ENCODE measurements around the gene TRAF2.

Gene TRAF2

DNA sequence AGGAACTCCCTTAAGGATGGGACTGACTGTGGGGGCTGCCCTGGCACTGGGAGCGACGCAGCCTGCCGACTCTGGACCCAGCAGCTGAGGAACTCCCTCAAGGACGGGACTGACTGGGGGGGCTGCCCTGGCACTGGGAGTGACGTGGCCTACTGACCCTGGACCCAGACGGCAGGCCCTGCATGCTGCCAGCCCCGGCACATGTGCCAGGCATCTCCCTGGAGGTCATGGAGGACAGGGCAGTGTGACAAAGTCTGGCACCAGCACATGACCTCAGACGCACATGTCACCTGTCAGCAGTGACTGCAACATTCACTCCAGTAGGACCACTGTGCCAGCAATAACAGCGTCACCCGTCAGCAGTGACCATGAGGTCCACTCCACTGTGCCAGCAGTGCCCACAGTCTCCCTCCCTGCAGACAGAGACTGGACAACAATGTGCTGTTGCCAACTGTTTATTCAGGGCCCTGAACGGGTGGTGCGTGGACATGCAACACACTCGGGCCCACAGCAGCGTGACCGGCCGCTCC, 53.7 kb downstream of the TRAF2 start:
- Histone ChIP-seq H3K36me3 (ENCODE audit: control insufficient read depth, insufficient read depth, low read length) (peaks cover 37% of the 10 kb centered on the region), H3K27ac (ENCODE audit: insufficient read depth, low read depth, low read length, poor library complexity, severe bottlenecking) (no peak overlapping the region), H3K27me3 (ENCODE audit: control insufficient read depth, insufficient read depth, low read length, poor library complexity, severe bottlenecking) (no peaks in the 10 kb centered on the region), H3K4me1 (ENCODE audit: control insufficient read depth, insufficient read depth, low read length) (peaks cover 6% of the 10 kb centered on the region), H3K9me3 (ENCODE audit: control insufficient read depth, low read length) (no peaks in the 10 kb centered on the region), H3K4me3 (ENCODE audit: insufficient read depth, low read depth, low read length) (no peak overlapping the region)
- WGBS, 2 experiments = 95% methylated on average over 16 of the region's 16 CpGs

DNA sequence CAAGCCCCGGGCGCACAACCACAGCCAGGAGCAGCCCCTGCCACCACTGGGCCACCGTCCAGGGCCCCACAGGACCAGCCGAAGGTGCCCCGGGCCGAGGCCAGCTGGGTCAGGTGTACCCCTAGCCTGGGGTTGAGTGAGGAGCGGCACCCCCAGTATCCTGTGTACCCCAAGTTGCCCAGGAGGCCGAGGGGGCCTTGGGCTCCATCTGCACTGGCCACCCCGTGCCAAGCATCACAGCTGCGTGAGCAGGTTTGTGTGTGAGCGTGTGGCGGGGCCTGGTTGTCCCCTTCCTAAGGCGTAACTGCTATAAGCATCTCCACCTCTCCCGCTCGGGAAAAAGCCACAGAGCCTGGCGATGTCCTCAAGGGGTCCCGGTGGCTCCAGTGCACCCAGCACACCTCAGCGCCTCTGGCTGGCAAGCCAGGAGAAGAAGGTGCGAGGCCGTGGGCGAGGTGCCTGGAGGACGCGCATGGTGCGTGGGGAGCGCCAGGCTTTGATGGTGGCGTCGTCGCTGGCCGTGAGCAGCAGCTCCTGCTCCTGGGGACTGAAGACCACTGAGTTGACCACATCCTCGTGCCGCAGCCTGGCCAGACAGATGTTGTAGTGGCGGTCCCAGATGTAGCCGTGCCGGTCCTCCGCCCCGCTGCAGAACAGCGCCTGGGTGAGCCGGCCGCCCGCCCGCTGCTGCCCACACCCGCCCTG, 54.4 kb downstream of the TRAF2 start:
- Histone ChIP-seq H3K9me3 (ENCODE audit: control insufficient read depth, low read length) (no peaks in the 10 kb centered on the region), H3K36me3 (ENCODE audit: control insufficient read depth, insufficient read depth, low read length) (peaks cover 37% of the 10 kb centered on the region), H3K4me3 (ENCODE audit: insufficient read depth, low read depth, low read length) (no peak overlapping the region), H3K4me1 (ENCODE audit: control insufficient read depth, insufficient read depth, low read length) (peaks cover 10% of the 10 kb centered on the region), H3K27ac (ENCODE audit: insufficient read depth, low read depth, low read length, poor library complexity, severe bottlenecking) (no peak overlapping the region), H3K27me3 (ENCODE audit: control insufficient read depth, insufficient read depth, low read length, poor library complexity, severe bottlenecking) (no peaks in the 10 kb centered on the region)
- WGBS, 2 experiments = 96 to 97% methylated on average over 42 of the region's 42 CpGs

DNA sequence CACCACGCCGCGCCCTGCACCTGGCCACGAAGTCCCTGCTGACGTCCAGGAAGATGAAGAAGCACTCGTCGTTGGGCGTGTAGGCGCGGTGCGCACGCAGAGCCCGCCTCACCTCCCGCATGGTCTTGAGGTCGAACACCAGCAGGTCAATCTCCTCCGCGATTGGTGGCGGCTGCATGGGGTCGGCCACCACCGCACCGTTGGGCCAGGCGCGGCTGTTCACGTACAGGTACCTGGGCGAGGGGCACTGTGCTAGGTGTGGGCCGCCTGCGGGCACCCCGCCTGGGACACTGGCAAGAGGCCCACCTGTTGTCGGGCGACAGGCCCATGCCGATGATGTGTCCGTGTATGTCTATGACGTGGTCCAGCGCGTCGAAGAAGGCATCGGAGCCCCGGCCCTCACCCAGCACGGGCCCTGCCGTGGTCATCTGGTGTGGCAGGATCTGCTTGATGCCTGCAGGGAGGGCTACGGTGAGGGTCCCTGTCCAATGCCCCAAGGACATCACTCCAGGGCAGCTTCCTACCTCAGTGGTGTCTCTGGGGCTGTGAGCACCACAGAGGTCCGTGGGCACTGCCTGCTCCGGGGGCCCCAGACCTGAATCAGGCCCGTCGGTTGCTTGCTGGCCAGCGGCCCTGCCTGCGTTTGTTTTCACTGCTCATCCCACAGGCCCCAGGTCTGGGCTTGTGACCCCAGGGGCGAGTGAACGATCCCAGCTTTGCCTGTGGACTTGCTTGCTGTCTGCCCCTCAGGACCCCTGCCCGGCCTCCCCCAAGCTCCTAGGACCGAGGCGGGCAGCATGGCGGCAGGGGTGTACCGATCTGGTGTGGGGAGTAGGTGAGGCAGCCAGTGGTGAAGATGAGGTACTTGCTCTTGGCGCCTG, 55.2 kb downstream of the TRAF2 start:
- H3K4me3 ChIP-seq (ENCODE audit: insufficient read depth, low read depth, low read length) = no peak overlapping the region
- H3K36me3 ChIP-seq (ENCODE audit: control insufficient read depth, insufficient read depth, low read length) = peaks cover 37% of the 10 kb centered on the region
- peaks cover 10% of the 10 kb centered on the region for H3K4me1 ChIP-seq (ENCODE audit: control insufficient read depth, insufficient read depth, low read length)
- H3K9me3 ChIP-seq (ENCODE audit: control insufficient read depth, low read length) = no peaks in the 10 kb centered on the region
- no peaks in the 10 kb centered on the region for H3K27me3 ChIP-seq (ENCODE audit: control insufficient read depth, insufficient read depth, low read length, poor library complexity, severe bottlenecking)
- WGBS, 2 experiments = 96% methylated on average over 55 of the region's 55 CpGs
- H3K27ac ChIP-seq (ENCODE audit: insufficient read depth, low read depth, low read length, poor library complexity, severe bottlenecking) = no peak overlapping the region

DNA sequence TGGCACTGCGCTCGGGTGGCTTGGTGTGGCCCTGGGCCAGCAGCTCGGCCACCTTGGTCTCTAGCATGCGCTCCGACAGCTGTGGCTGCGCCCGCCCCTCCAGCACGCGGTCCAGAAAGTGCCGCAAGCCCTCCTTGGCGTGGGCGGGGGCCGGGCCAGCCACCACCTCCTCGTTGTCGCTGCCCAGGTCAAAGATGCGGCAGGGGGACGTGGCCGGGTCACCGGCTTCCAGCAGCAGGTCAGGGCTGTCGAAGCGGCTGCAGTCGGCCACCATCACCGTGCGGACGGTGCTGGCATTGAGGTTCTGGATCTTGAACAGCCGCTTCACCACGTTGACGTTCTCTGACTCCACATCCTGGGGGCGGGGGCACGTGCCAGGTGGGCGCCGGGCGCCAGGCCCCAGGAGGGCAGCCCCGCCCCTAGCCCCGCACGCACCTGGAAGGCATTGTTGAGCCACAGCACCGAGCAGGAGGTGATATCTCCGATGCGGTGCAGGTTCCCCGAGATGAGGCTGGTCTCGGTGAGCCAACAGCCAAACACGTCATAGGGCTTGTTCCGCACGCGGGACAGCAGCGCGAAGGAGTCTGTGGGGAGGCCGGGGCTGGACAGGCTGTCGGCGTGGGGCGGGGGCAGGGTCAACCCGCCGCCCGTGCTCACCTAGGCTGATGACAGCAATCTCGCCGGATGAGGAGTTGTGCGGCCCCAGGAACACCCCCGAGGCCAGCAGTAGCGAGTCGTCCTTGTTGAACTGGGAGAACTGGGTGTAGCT, 56.0 kb downstream of the TRAF2 start:
- Histone ChIP-seq H3K4me3 (ENCODE audit: insufficient read depth, low read depth, low read length) (no peak overlapping the region), H3K9me3 (ENCODE audit: control insufficient read depth, low read length) (no peaks in the 10 kb centered on the region), H3K27me3 (ENCODE audit: control insufficient read depth, insufficient read depth, low read length, poor library complexity, severe bottlenecking) (no peaks in the 10 kb centered on the region), H3K27ac (ENCODE audit: insufficient read depth, low read depth, low read length, poor library complexity, severe bottlenecking) (no peak overlapping the region), H3K4me1 (ENCODE audit: control insufficient read depth, insufficient read depth, low read length) (peaks cover 10% of the 10 kb centered on the region), H3K36me3 (ENCODE audit: control insufficient read depth, insufficient read depth, low read length) (peaks cover 37% of the 10 kb centered on the region)
- WGBS, 2 experiments = 95 to 96% methylated on average over 60 of the region's 60 CpGs

DNA sequence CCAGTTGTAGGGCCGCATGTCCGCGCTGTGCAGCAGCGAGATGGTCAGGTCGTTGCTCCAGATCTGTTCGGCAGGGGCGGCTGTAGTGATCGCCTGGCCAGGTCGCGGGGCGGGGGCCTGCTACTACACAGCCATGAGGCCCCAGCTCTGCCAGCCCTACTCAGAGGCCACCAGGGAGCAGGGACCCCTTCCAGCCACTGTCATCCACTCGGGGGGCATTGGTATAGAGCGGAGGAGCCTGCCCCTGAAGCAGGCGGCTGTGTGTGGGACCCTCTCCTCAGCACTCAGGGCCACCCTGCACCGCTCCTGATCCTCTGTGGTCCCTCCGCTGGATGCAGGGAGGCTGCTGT, 56.5 kb downstream of the TRAF2 start:
- WGBS, 2 experiments = 96% methylated on average over 16 of the region's 16 CpGs
- peaks cover 15% of the 10 kb centered on the region for H3K4me1 ChIP-seq (ENCODE audit: control insufficient read depth, insufficient read depth, low read length)
- H3K27me3 ChIP-seq (ENCODE audit: control insufficient read depth, insufficient read depth, low read length, poor library complexity, severe bottlenecking) = no peaks in the 10 kb centered on the region
- no peaks in the 10 kb centered on the region for H3K9me3 ChIP-seq (ENCODE audit: control insufficient read depth, low read length)
- H3K4me3 ChIP-seq (ENCODE audit: insufficient read depth, low read depth, low read length) = no peak overlapping the region
- peaks cover 37% of the 10 kb centered on the region for H3K36me3 ChIP-seq (ENCODE audit: control insufficient read depth, insufficient read depth, low read length)
- H3K27ac ChIP-seq (ENCODE audit: insufficient read depth, low read depth, low read length, poor library complexity, severe bottlenecking) = no peak overlapping the region

DNA sequence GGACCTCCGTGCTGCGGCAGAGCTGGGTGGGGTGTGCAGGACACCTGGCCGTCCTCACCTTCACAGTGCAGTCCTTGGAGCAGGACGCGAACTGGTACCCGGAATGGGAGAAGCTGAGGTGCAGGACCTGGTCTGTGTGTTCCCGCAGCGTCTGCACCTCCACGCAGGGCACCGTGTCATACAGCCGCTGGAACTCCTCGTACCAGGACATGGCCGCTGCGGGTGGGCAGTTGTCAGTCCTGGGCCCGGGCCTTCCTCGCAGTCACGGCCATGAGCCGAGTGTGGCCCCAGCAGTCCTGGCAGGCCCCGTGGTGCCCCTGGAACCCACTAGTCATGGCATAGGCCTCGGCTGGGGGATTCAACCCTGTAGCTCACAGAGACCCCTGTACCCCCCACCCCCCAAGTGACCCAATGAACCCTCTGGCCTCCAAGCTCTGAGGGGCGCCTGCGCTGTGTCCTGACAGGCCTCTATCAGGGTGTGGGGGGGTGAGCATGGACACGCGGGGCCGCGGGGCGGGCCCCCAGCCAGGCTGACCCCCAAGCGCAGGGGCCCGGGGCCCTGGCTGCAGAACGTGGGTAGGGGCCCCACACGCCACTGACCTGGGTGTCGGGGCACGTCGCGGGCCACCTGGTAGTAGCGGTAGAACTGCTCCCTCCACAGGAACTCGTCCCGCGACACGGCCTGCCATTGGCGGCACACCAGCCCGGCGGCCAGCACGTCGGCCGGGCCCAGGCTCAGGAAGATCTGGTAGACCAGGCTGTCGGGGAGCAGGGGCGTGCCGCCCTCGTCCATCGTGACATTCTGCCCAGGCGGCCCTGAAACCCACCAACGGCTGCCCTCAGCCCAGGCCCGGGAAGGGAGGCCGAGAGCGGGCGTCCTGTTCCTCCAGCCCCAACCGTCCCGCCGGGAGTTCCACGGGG, 57.2 kb downstream of the TRAF2 start:
- no peaks in the 10 kb centered on the region for H3K9me3 ChIP-seq (ENCODE audit: control insufficient read depth, low read length)
- H3K27ac ChIP-seq (ENCODE audit: insufficient read depth, low read depth, low read length, poor library complexity, severe bottlenecking) = peak overlapping the region; percentile 50
- WGBS, 2 experiments = 31% methylated on average over 61 of the region's 61 CpGs
- peaks cover 15% of the 10 kb centered on the region for H3K4me1 ChIP-seq (ENCODE audit: control insufficient read depth, insufficient read depth, low read length)
- H3K4me3 ChIP-seq (ENCODE audit: insufficient read depth, low read depth, low read length) = peak overlapping the region; percentile 69
- H3K27me3 ChIP-seq (ENCODE audit: control insufficient read depth, insufficient read depth, low read length, poor library complexity, severe bottlenecking) = no peaks in the 10 kb centered on the region
- H3K36me3 ChIP-seq (ENCODE audit: control insufficient read depth, insufficient read depth, low read length) = peaks cover 34% of the 10 kb centered on the region

DNA sequence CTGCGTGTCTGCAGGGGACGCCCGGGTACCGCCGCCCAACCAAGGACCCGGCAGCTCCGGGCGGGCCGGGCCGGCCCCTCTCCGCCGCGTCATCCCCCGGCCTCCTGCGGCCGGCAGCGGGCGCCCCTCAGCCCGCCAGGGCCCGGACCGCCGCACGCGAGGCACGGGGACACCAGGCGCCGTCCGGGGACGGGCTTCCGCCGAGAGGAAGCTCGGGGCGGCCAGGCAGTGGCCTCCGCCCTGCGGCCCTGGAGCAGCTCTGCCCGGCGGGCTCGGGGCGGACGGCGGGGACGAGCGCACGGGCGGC, 57.8 kb downstream of the TRAF2 start:
- Histone ChIP-seq H3K36me3 (ENCODE audit: control insufficient read depth, insufficient read depth, low read length) (peaks cover 31% of the 10 kb centered on the region), H3K4me3 (ENCODE audit: insufficient read depth, low read depth, low read length) (peak overlapping the region; percentile 69), H3K27me3 (ENCODE audit: control insufficient read depth, insufficient read depth, low read length, poor library complexity, severe bottlenecking) (no peaks in the 10 kb centered on the region), H3K9me3 (ENCODE audit: control insufficient read depth, low read length) (no peaks in the 10 kb centered on the region), H3K27ac (ENCODE audit: insufficient read depth, low read depth, low read length, poor library complexity, severe bottlenecking) (peak overlapping the region; percentile 50), H3K4me1 (ENCODE audit: control insufficient read depth, insufficient read depth, low read length) (peaks cover 15% of the 10 kb centered on the region)
- 0% methylated on average over 45 of the region's 45 CpGs for WGBS, 2 experiments

DNA sequence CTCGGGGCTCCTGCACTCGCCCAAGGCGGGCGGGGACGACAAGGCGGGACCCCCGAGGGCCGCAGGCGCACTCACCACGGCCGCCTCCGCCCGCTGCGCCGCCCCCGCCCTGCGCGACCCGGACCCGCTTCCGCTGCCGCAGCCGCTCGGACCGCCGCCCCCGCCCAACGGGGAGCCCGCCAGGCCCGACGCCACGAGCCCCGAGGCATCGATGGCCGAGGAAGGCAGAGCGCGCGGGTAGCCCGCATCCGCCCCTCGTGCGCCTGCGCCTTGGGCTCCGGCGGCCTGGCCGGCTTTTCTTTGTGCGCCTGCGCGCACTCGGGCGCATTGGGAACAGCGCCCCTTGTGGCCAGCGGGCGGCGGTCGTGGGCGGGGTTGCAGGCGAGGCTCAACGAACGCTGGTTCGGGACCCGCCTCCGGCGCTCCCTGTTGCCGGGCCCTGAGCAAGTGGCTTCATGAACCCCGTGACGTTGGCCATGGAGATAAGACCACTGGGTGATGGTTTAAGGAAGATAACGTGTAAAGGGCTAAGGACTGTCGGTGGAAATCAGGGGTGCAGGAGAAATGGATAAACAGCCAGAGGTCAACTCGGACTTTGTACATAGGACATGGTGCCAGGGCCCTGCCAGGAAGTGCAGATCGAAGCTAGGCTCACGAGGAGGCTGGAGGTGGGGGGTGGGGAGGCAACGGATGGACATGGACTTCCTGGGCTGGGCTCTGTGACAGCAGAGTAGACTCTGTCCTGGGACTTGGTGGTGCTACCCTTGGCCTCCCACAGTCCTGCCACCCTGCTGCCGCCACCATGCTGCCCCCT, 58.4 kb downstream of the TRAF2 start, which contains the start of the genes C8G and FBXW5:
C8G (plus strand) TSS at position 725 of the 814 bp plus-strand sequence; CDS start at position 803, 78 bp downstream.
FBXW5 (minus strand) TSS at position 220 of the 814 bp plus-strand sequence. CDS start 655 bp downstream, outside the sequence.
- Histone ChIP-seq H3K9me3 (ENCODE audit: control insufficient read depth, low read length) (no peaks in the 10 kb centered on the region), H3K4me1 (ENCODE audit: control insufficient read depth, insufficient read depth, low read length) (peaks cover 15% of the 10 kb centered on the region), H3K36me3 (ENCODE audit: control insufficient read depth, insufficient read depth, low read length) (peaks cover 27% of the 10 kb centered on the region), H3K27me3 (ENCODE audit: control insufficient read depth, insufficient read depth, low read length, poor library complexity, severe bottlenecking) (no peaks in the 10 kb centered on the region), H3K4me3 (ENCODE audit: insufficient read depth, low read depth, low read length) (peak within 1 kb of the TSS; percentile 69), H3K27ac (ENCODE audit: insufficient read depth, low read depth, low read length, poor library complexity, severe bottlenecking) (peak within 1 kb of the TSS; percentile 50)
- 7% methylated on average over 74 of the region's 74 CpGs for WGBS, 2 experiments
